A549 (cell line): Measurements from ENCODE around the gene RAB10. TPM values are rescaled to one million over a fixed set of nuclear protein-coding genes. Genes with fewer than 3 reads are reported as not detected.
"Not testable (repeated sequence)": the region's sequence is repeated elsewhere in the genome, so short reads cannot be mapped to it uniquely, and the experiment has no call there.

Source experiments
- ATAC-seq, 2 experiments: fragments of 200-7000 bp in 1 of 2; fragments of >200 bp in 1 of 2; cut with Nextera tagmentation in 1 of 2; cut with Tn5 transposase in 1 of 2; 3 replicates each; pipeline versions ENCODE4 v1.8.0 to v1.9.1; 2018 to 2020; ENCODE audit warnings: mild to moderate bottlenecking in 1 of 2, moderate library complexity in 1 of 2
- CTCF ChIA-PET: fragments of 300-600 bp; sonication (Branson Sonifier 250); formaldehyde crosslinking; extraction: SDS; loops from one replicate; lab custom pipeline; 2021; ENCODE audit warnings: antibody characterized with exemption, inconsistent platforms; lab: Yijun Ruan, JAX
- POLR2A ChIA-PET: fragments of 350-600 bp; formaldehyde crosslinking; extraction: SDS; loops from one replicate; lab custom pipeline; 2021; ENCODE audit warnings: antibody characterized with exemption, inconsistent platforms; lab: Yijun Ruan, JAX
- DNase-seq, 2 experiments: peaks; one replicate each; pipeline versions ENCODE4 v3.0.0 to v3.0.0-alpha.2; 2011 to 2016; ENCODE audit warnings: low read depth in 1 of 2, low spot score in 1 of 2
- FAIRE-seq: peaks from 2 replicates; lab custom pipeline; 2011; peaks lifted over from hg19 to GRCh38; lab: Jason Lieb, UNC
- H3K27ac ChIP-seq, 2 experiments: fragments of >200 bp; sonication (Bioruptor Twin); formaldehyde crosslinking; 3 replicates each; pipeline ENCODE4 v1.5.1; 2016 to 2017
- H3K4me1 ChIP-seq: fragments of >200 bp; sonication (Bioruptor Twin); formaldehyde crosslinking; 3 replicates; pipeline ENCODE4 v1.6.1; 2016
- H3K4me2 ChIP-seq: fragments of >200 bp; sonication (Bioruptor Twin); formaldehyde crosslinking; 3 replicates; pipeline ENCODE4 v1.6.1; 2016
- H3K4me3 ChIP-seq: fragments of >200 bp; sonication (Bioruptor Twin); formaldehyde crosslinking; 3 replicates; pipeline ENCODE4 v1.5.1; 2016
- H3K9me3 ChIP-seq: fragments of >200 bp; sonication (Bioruptor Twin); formaldehyde crosslinking; 3 replicates; pipeline ENCODE4 v1.6.1; 2016
- BHLHE40 ChIP-seq: IDR thresholded peaks from 2 replicates; pipeline ENCODE4 v1.6.1; 2012; ENCODE audit warnings: low read depth, low read length, inconsistent platforms
- CBX2 ChIP-seq: fragments of 200-600 bp; sonication (generic); IDR thresholded peaks from 2 replicates; pipeline ENCODE4 v1.6.1; 2016; ENCODE audit warnings: low read depth, mild to moderate bottlenecking, borderline replicate concordance
- CBX8 ChIP-seq: fragments of 200-600 bp; sonication (generic); IDR thresholded peaks from 2 replicates; pipeline ENCODE4 v1.6.1; 2016
- CHD2 ChIP-seq: fragments of 150-350 bp; IDR thresholded peaks from 2 replicates; pipeline ENCODE4 v1.6.1; 2014; ENCODE audit warnings: low read length; ENCODE audit not compliant: partially characterized antibody
- E2F6 ChIP-seq: IDR thresholded peaks from 2 replicates; pipeline ENCODE4 v1.6.1; 2012; ENCODE audit warnings: low read depth, borderline replicate concordance
- EP300 ChIP-seq, 2 experiments: fragments of >200 bp; sonication (Bioruptor Twin); formaldehyde crosslinking; IDR thresholded peaks; 2 replicates in 1 of 2; 3 replicates in 1 of 2; pipeline ENCODE4 v1.6.1; 2016 to 2017
- FOXS1 ChIP-seq: fragments of 250-450 bp; sonication (Bioruptor Pico); IDR thresholded peaks from 2 replicates; pipeline ENCODE4 v1.5.0; 2020; ENCODE audit warnings: mild to moderate bottlenecking, moderate library complexity
- HES2 ChIP-seq: fragments of >200 bp; sonication (Bioruptor Twin); formaldehyde crosslinking; IDR thresholded peaks from 2 replicates; pipeline ENCODE4 v1.6.1; 2016
- HOXA7 ChIP-seq: fragments of 250-450 bp; sonication (Bioruptor Pico); IDR thresholded peaks from 2 replicates; pipeline ENCODE4 v1.5.0; 2020; ENCODE audit warnings: mild to moderate bottlenecking, moderate library complexity
- HOXB13 ChIP-seq: fragments of 250-450 bp; sonication (Bioruptor Pico); IDR thresholded peaks from 2 replicates; pipeline ENCODE4 v1.5.0; 2020; ENCODE audit warnings: low read depth, mild to moderate bottlenecking, moderate library complexity
- JUNB ChIP-seq: fragments of >200 bp; sonication (Bioruptor Twin); formaldehyde crosslinking; IDR thresholded peaks from 2 replicates; pipeline ENCODE4 v1.6.1; 2016
- KDM1A ChIP-seq: fragments of 200-600 bp; sonication (generic); IDR thresholded peaks from 2 replicates; pipeline ENCODE4 v1.6.1; 2016; ENCODE audit warnings: low read depth, mild to moderate bottlenecking
- MAX ChIP-seq: IDR thresholded peaks from 2 replicates; pipeline ENCODE4 v1.6.1; 2012
- NFE2L2 ChIP-seq: fragments of 150-350 bp; conservative IDR thresholded peaks from 2 replicates; pipeline ENCODE4 v1.6.1; 2014; ENCODE audit warnings: low read length
- NR3C1 ChIP-seq: fragments of >200 bp; sonication (Bioruptor Twin); formaldehyde crosslinking; IDR thresholded peaks from 3 replicates; pipeline ENCODE4 v1.6.1; 2017
- PHF8 ChIP-seq: fragments of 200-600 bp; sonication (generic); IDR thresholded peaks from 2 replicates; pipeline ENCODE4 v1.6.1; 2016; ENCODE audit warnings: low read depth, mild to moderate bottlenecking, antibody characterized with exemption, moderate library complexity, borderline replicate concordance
- POLR2A ChIP-seq: IDR thresholded peaks from 2 replicates; pipeline ENCODE4 v1.6.1; 2012; ENCODE audit warnings: mild to moderate bottlenecking, low read length
- POLR2AphosphoS2 ChIP-seq: conservative IDR thresholded peaks from 2 replicates; pipeline ENCODE4 v1.6.1; 2012; ENCODE audit warnings: low read length, improper control_type of control experiment, inconsistent platforms
- RAD21 ChIP-seq, 2 experiments: fragments of >200 bp in 1 of 2; sonication (Bioruptor Twin) in 1 of 2; formaldehyde crosslinking in 1 of 2; IDR thresholded peaks in 1 of 2; conservative IDR thresholded peaks in 1 of 2; 2 replicates in 1 of 2; 3 replicates in 1 of 2; pipeline ENCODE4 v1.6.1; 2012 to 2018; ENCODE audit warnings: inconsistent platforms in 1 of 2
- RCOR1 ChIP-seq: fragments of 150-350 bp; IDR thresholded peaks from 2 replicates; pipeline ENCODE4 v1.6.1; 2014; ENCODE audit warnings: antibody characterized with exemption, low read length, low read depth
- RFX5 ChIP-seq: fragments of 450-650 bp; IDR thresholded peaks from 2 replicates; pipeline ENCODE4 v1.7.1; 2014; ENCODE audit warnings: antibody characterized with exemption, mild to moderate bottlenecking, moderate library complexity
- RNF2 ChIP-seq: fragments of 200-600 bp; sonication (generic); IDR thresholded peaks from 2 replicates; pipeline ENCODE4 v1.6.1; 2016; ENCODE audit warnings: low read depth, mild to moderate bottlenecking, antibody characterized with exemption, moderate library complexity, borderline replicate concordance
- ZC3H11A ChIP-seq: fragments of 450-650 bp; IDR thresholded peaks from 2 replicates; pipeline ENCODE4 v1.6.1; 2014; ENCODE audit warnings: antibody characterized with exemption, mild to moderate bottlenecking
- ZFP36 ChIP-seq: fragments of 450-650 bp; IDR thresholded peaks from 2 replicates; pipeline ENCODE4 v1.6.1; 2014; ENCODE audit warnings: borderline replicate concordance; ENCODE audit not compliant: partially characterized antibody
- ZNF302 ChIP-seq: fragments of 250-450 bp; sonication (Bioruptor Pico); IDR thresholded peaks from 2 replicates; pipeline ENCODE4 v1.9.0; 2021; ENCODE audit warnings: inconsistent platforms, mild to moderate bottlenecking, moderate library complexity
- WGBS: methylation state at CpG from one replicate; pipeline ENCODE4 v1.1.6; 2017; ENCODE audit errors: missing lambda C conversion rate; 5-methylcytosine and 5-hydroxymethylcytosine counted together
- polyA plus RNA-seq, 4 experiments: library from polyadenylated mRNA; depleted of rRNA in 3 of 4; stranded (reverse); fragments of >200 nt; fragmentation: RNase III in 1 of 4; extraction: RNeasy Plus Mini Kit Qiagen cat#74134 plus additional on column Dnase treatment in 1 of 4; gene quantifications; 2 replicates in 3 of 4; 3 replicates in 1 of 4; pipeline ENCODE4 v1.2.3, GENCODE V29; 2011 to 2017

RAB10 gene
- polyA plus RNA-seq, 2 of the 4 experiments (the other 2 are of a cell fraction): 272 to 692 TPM

GRCh38 chr2:26018184-26019055 is 15.5 kb upstream of the RAB10 start (continued):
- TF ChIP-seq HOXB13 (CRISPR knock-in tag): no peak
- no peak for TF ChIP-seq POLR2A
- no peak; the same call in 1 of the 2 replicates for TF ChIP-seq E2F6

- 67% methylated on average over 4 of the region's 4 CpGs for WGBS
- Histone ChIP-seq H3K4me3 (no peak overlapping the region), H3K9me3 (peaks cover 7% of the 10 kb centered on the region; the same call in 1 of the 3 replicates), H3K4me1 (peaks cover 57% of the 10 kb centered on the region), H3K27ac (peak overlapping the region; percentile 73 to 93), H3K4me2 (peak overlapping the region; percentile 6)
- DNase-seq: no peak
- CTCF ChIA-PET: interaction anchor here (0.9 to 6.3 kb wide), 4 partner anchors 9 to 125 kb away, joined by 3 to 52 read pairs (median 7); partner anchors contain the start of gene RAB10
- POLR2A ChIA-PET: no interaction called here
- TF ChIP-seq JUNB (no peak), PHF8 (no peak), ZC3H11A (no peak), BHLHE40 (no peak), EP300 (IDR thresholded peaks at IDR 0.05) (no peak), RFX5 (no peak)
- ATAC-seq: no peak
- FAIRE-seq: no peak
Observed at GRCh38 chr2:26020231-26020640, 13.6 kb upstream of the RAB10 start.

GRCh38 chr2:26024260-26024659 is 9.6 kb upstream of the RAB10 start:
- TF ChIP-seq ZFP36: no peak
- ATAC-seq (no peak), DNase-seq (no peak), FAIRE-seq (no peak)
- Histone ChIP-seq H3K4me1 (peaks cover 17% of the 10 kb centered on the region), H3K9me3 (peaks cover 7% of the 10 kb centered on the region; the same call in 1 of the 3 replicates), H3K4me2 (no peak overlapping the region), H3K27ac (no peak overlapping the region), H3K4me3 (no peak overlapping the region)
- ChIA-PET CTCF (interaction anchor here (0.6 to 3.0 kb wide), 7 partner anchors 11 to 127 kb away, joined by 3 to 12 read pairs (median 4); no protein-coding TSS in a partner anchor), POLR2A (no interaction called here)
- WGBS: 76% methylated on average over 2 of the region's 2 CpGs

GRCh38 chr2:26025509-26025908 is 8.4 kb upstream of the RAB10 start:
- POLR2A ChIA-PET: no interaction called here
- H3K4me2 ChIP-seq: no peak overlapping the region
- no peak for DNase-seq
- peak overlapping the region in 1 of 2 experiments; percentile 9; a peak in 2 of 6 replicates for H3K27ac ChIP-seq
- peaks cover 7% of the 10 kb centered on the region; the same call in 1 of the 3 replicates for H3K9me3 ChIP-seq
- peak in 1 of 2 experiments; percentile 11; a peak in 1 of 6 replicates for ATAC-seq
- TF ChIP-seq ZFP36: no peak
- TF ChIP-seq RNF2: no peak
- TF ChIP-seq CBX8: no peak
- TF ChIP-seq ZNF302 (CRISPR knock-in tag): no peak
- TF ChIP-seq RAD21 (conservative IDR thresholded peaks at IDR 0.05 in 1 of 2, IDR thresholded peaks at IDR 0.05 in 1 of 2): no peak
- TF ChIP-seq ZC3H11A: no peak
- TF ChIP-seq NFE2L2: no peak
- no peak for TF ChIP-seq FOXS1 (CRISPR knock-in tag)
- no peak for TF ChIP-seq NR3C1
- no peak for TF ChIP-seq CBX2
- no peak for TF ChIP-seq RCOR1
- no peak for TF ChIP-seq MAX
- TF ChIP-seq CHD2: no peak
- no peak for TF ChIP-seq POLR2AphosphoS2
- no peak for TF ChIP-seq KDM1A
- TF ChIP-seq HOXA7 (CRISPR knock-in tag): no peak
- no peak for TF ChIP-seq HES2
- CTCF ChIA-PET: interaction anchor here (0.9 to 3.0 kb wide), 7 partner anchors 10 to 75 kb away, joined by 3 to 12 read pairs (median 4); no protein-coding TSS in a partner anchor
- peaks cover 4% of the 10 kb centered on the region; the same call in 2 of the 3 replicates for H3K4me1 ChIP-seq
- H3K4me3 ChIP-seq: no peak overlapping the region
- no peak for FAIRE-seq

- 95% methylated on average over 16 of the region's 16 CpGs for WGBS
- CTCF ChIA-PET: interaction anchor here (1.0 to 2.2 kb wide), 5 partner anchors 11 to 77 kb away, joined by 4 to 13 read pairs (median 5); no protein-coding TSS in a partner anchor
- FAIRE-seq, H3K9me3 ChIP-seq, ATAC-seq, H3K27ac ChIP-seq, POLR2A ChIA-PET, DNase-seq, H3K4me3 ChIP-seq, H3K4me2 ChIP-seq: not testable (repeated sequence)
- H3K4me1 ChIP-seq: peaks cover 12% of the 10 kb centered on the region; the same call in 2 of the 3 replicates
Observed at GRCh38 chr2:26028083-26028482, 5.8 kb upstream of the RAB10 start.
